ENCODE measurements around the gene SETD4. TPM values are rescaled to one million over a fixed set of nuclear protein-coding genes. Genes with fewer than 3 reads are reported as not detected.
A peak's percentile ranks its signal among the peaks of the same experiment; 100 is the strongest.
"Not testable (repeated sequence)": the region's sequence is repeated elsewhere in the genome, so short reads cannot be mapped to it uniquely, and the experiment has no call there.

SETD4 gene
- total and polyA plus RNA-seq, 12 donors: 6.7 to 13.1 (median 10.7) TPM

DNA sequence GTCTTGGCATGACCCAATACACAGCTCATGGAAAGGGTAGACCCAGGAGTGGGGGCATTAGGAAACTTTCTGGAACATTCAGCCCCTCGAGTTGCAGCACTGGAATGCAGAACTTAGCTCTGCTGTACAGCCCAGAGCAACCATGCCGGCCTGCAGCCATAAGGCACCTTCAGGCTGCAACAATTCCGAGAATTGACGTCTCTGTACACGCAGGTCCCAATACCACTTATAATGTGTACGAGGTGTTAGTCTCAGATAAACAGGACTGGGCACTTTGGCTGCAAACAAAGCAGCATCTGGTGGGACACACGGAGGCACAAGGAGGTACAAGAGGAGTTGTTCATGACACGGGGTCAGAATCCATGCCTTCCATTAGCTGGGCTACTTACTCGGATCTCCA lies 17.4 kb upstream of the SETD4 start:
- DNase-seq: no peak
- peak overlapping the region in 1 of 10 donors; percentile 17 for H3K27ac ChIP-seq
- no peak for ATAC-seq
- peaks cover 0 to 41% (median 0%) of the 10 kb centered on the region in 9 donors for H3K4me1 ChIP-seq
- TF ChIP-seq, protein P1, sequence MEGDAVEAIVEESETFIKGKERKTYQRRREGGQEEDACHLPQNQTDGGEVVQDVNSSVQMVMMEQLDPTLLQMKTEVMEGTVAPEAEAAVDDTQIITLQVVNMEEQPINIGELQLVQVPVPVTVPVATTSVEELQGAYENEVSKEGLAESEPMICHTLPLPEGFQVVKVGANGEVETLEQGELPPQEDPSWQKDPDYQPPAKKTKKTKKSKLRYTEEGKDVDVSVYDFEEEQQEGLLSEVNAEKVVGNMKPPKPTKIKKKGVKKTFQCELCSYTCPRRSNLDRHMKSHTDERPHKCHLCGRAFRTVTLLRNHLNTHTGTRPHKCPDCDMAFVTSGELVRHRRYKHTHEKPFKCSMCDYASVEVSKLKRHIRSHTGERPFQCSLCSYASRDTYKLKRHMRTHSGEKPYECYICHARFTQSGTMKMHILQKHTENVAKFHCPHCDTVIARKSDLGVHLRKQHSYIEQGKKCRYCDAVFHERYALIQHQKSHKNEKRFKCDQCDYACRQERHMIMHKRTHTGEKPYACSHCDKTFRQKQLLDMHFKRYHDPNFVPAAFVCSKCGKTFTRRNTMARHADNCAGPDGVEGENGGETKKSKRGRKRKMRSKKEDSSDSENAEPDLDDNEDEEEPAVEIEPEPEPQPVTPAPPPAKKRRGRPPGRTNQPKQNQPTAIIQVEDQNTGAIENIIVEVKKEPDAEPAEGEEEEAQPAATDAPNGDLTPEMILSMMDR (IDR thresholded peaks at IDR 0.05): no peak
- intact Hi-C loops (cut with DNase I): no loop called here
- no peak overlapping the region for H3K4me3 ChIP-seq
- H3K27me3 ChIP-seq: no peaks in the 10 kb centered on the region
- peaks cover 0 to 3% (median 0%) of the 10 kb centered on the region in 11 donors for H3K9me3 ChIP-seq
- 74 to 83% methylated on average over 9 of the region's 9 CpGs for WGBS, 2 donors
- H3K36me3 ChIP-seq: peaks cover 0 to 21% (median 0%) of the 10 kb centered on the region in 9 donors

DNA sequence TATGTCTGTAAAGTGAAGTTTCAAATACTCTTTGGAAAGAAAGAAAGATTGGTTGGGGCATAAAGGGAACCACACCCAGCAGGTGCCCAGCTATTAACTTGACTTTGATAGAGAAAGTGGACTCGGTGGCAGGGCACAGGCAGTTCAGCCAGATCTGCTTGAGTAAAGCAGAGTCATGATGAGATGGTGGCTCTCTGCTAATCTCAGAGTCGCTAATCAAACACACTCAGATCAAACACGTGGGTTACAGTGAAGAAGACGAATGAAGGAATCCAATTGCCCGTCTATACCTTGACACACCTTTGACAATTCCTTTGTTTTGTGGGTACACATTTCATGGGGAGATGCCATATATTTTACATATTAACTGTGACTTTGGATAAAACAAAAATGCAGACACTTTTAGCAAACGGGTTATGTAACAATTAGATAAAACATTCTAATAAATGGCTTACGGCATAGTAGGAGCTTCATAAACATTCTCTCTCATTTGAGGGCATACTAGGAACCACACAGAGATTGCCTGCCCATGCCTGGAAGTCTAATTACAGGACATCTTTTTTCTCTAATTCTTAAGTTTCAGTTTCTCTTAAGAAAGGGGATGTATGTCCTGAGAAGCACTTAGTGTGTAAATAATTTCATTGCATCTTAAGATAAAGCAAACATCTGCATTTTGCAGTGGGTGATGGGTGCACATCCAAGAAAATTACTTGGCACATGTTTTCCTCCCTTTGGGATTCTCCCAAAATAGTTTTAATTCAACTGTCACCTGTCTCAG lies 16.7 kb upstream of the SETD4 start:
- WGBS, 2 donors: 68 to 79% methylated on average over 7 of the region's 7 CpGs

DNA sequence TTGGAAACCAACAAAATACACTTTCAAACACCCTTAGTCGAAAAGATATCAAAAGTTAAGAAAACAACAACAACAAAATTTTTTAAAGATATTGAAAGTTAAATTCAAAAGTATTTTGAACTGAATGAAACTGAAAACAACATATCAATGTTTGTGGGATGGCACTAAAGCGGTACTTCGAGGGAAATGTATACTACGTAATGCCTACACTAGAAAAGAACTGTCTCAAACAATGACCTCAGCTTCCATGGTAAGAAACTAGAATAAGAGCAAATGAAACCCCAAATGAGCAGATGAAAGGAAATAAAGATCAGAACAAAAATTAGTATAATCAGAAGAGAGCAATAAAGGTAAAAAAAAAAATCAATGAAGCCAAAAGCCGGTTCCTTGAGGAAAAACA lies 15.6 kb upstream of the SETD4 start:
- H3K27me3 ChIP-seq: no peaks in the 10 kb centered on the region
- no peak for DNase-seq
- no peak overlapping the region for H3K27ac ChIP-seq
- TF ChIP-seq, protein P1 (IDR thresholded peaks at IDR 0.05): no peak
- 89 to 92% methylated on average over 5 of the region's 5 CpGs for WGBS, 2 donors
- H3K36me3 ChIP-seq: peaks cover 0 to 37% (median 4%) of the 10 kb centered on the region in 9 donors
- H3K9me3 ChIP-seq: peaks cover 0 to 3% (median 0%) of the 10 kb centered on the region in 11 donors
- ATAC-seq: no peak
- intact Hi-C loops (cut with DNase I): no loop called here
- H3K4me3 ChIP-seq: no peak overlapping the region
- H3K4me1 ChIP-seq: peaks cover 0 to 59% (median 0%) of the 10 kb centered on the region in 9 donors

More for the DNA sequence above, 16.7 kb upstream of the SETD4 start:
- H3K27me3 ChIP-seq: no peaks in the 10 kb centered on the region
- H3K27ac ChIP-seq: peak overlapping the region in 1 of 10 donors; percentile 67
- H3K9me3 ChIP-seq: peaks cover 0 to 3% (median 0%) of the 10 kb centered on the region in 11 donors
- TF ChIP-seq, protein P1 (IDR thresholded peaks at IDR 0.05): no peak
- ATAC-seq (no peak), DNase-seq (no peak)
- H3K36me3 ChIP-seq: peaks cover 0 to 28% (median 0%) of the 10 kb centered on the region in 9 donors
- no peak overlapping the region for H3K4me3 ChIP-seq
- H3K4me1 ChIP-seq: peaks cover 0 to 48% (median 0%) of the 10 kb centered on the region in 9 donors
- intact Hi-C loops (cut with DNase I): no loop called here

DNA sequence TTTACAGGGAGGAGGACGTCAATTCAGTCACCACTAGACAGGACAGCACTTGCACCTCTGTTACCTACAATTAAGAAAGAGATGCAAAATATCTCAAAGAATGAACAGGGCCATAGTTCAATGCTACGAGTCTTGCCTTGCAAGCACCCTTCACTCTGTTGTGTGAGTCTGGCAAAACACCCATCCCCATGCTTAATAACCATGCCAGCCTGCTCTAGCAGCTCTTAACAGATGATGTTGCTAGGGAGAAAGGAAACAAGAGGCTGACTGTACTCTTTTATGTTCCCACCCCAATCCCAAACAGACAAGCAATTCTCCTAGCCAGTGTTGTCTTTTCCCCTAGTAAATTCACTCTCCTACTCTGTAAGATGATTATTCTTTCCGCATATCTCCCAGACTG lies 14.8 kb upstream of the SETD4 start:
- DNase-seq (no peak), ATAC-seq (peak in 1 of 8 donors; percentile 54)
- TF ChIP-seq, protein P1 (IDR thresholded peaks at IDR 0.05): no peak
- Histone ChIP-seq H3K27ac (no peak overlapping the region), H3K36me3 (peaks cover 0 to 38% (median 4%) of the 10 kb centered on the region in 9 donors), H3K4me3 (no peak overlapping the region), H3K9me3 (peaks cover 0 to 3% (median 0%) of the 10 kb centered on the region in 11 donors), H3K27me3 (no peaks in the 10 kb centered on the region), H3K4me1 (peaks cover 0 to 67% (median 4%) of the 10 kb centered on the region in 9 donors)
- intact Hi-C loops (cut with DNase I): no loop called here
- WGBS, 2 donors: 77 to 81% methylated on average over 3 of the region's 3 CpGs

DNA sequence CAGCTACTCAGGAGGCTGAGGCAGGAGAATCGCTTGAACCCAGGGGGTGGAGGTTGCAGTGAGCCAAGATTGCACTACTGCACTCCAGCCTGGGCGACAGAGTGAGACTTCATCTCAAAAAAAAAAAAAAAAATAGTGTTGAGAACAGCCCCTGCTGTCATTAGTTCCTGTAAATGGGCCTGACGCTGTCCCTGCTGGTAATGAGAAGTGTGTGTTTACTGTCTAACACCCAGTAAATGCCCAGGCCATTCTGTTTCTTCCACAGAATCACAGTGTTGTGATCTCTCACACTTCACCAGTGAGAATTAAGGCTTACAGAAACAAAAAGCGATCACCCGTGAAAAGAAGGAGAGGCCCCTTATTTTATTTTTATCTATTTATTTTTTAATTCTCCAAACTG lies 13.6 kb upstream of the SETD4 start:
- Histone ChIP-seq H3K4me1 (peaks cover 0 to 68% (median 9%) of the 10 kb centered on the region in 9 donors), H3K36me3 (peaks cover 0 to 38% (median 4%) of the 10 kb centered on the region in 9 donors), H3K27ac (peak overlapping the region in 1 of 10 donors; percentile 8)
- intact Hi-C loops (cut with DNase I): loop anchor here in 1 of 10 donors (5.0 kb wide), 1 partner anchor 33 kb away; no protein-coding TSS in a partner anchor
- not testable (repeated sequence) for H3K4me3 ChIP-seq, H3K27me3 ChIP-seq, DNase-seq, H3K9me3 ChIP-seq, ATAC-seq
- WGBS, 2 donors: 91 to 93% methylated on average over 5 of the region's 5 CpGs

Measured in heart right ventricle (tissue), 16 donors.